ENCODE data around the gene OR10J1. TPM values are rescaled to one million over a fixed set of nuclear protein-coding genes. Genes with fewer than 3 reads are reported as not detected.

OR10J1 gene
- total RNA-seq = not detected in 2 replicates

GRCh38 chr1:159439422-159439821 is at the start of gene OR10J1:
TSS of gene OR10J1 (plus strand) at chr1:159439722. CDS start at chr1:159439792, 70 bp downstream.

GRCh38 chr1:159431904-159432303 is 7.6 kb upstream of the OR10J1 start, which contains the start of gene OR10J4:
TSS of gene OR10J4 (plus strand) at chr1:159432204.

Other genes with a start within 250 kb of the OR10J1 start
- gene ACKR1, start 234.8 kb upstream of the OR10J1 start, total RNA-seq = 0.32 and 1.7 TPM in 2 replicates
- not detected in 2 replicates for gene FCER1A, start 137.4 kb upstream of the OR10J1 start, total RNA-seq
- gene OR10J4, start 7.5 kb upstream of the OR10J1 start, total RNA-seq = not detected in 2 replicates
- gene OR10J5, start 96.3 kb downstream of the OR10J1 start, total RNA-seq = not detected in 2 replicates
- not detected in 2 replicates for gene APCS, start 148.1 kb downstream of the OR10J1 start, total RNA-seq

Measured in epithelial cell of umbilical artery (primary cell).